Omental fat pad (tissue), 4 donors: Measurements from ENCODE around the gene CPE. TPM values are rescaled to one million over a fixed set of nuclear protein-coding genes. Genes with fewer than 3 reads are reported as not detected.

Experiments used
- ATAC-seq: fragments of 150-250 bp; one replicate; pipeline ENCODE4 v1.9.1; 2016; ENCODE audit warnings: mild to moderate bottlenecking, moderate library complexity; ENCODE audit not compliant: low FRiP score
- DNase-seq: peaks from one replicate; pipeline ENCODE4 v3.0.0-alpha.2; 2019; ENCODE audit warnings: low spot score
- total RNA-seq, 4 donors: library from RNA; depleted of rRNA; stranded (reverse); fragments of >200 nt; gene quantifications; one replicate each; pipeline ENCODE4 v1.1.0, GENCODE V29; 2016
- TF ChIP-seq, protein P1 (sequence below), 3 donors: fragments of 450-650 bp; IDR thresholded peaks; one replicate each; pipeline ENCODE4 v1.5.1; 2016 to 2017; ENCODE audit warnings: antibody characterized with exemption in 3 of 3, mild to moderate bottlenecking in 3 of 3, moderate library complexity in 2 of 3

Gene CPE
- total RNA-seq, 4 donors from 2014 or later = 102 to 224 (median 135) TPM

DNA sequence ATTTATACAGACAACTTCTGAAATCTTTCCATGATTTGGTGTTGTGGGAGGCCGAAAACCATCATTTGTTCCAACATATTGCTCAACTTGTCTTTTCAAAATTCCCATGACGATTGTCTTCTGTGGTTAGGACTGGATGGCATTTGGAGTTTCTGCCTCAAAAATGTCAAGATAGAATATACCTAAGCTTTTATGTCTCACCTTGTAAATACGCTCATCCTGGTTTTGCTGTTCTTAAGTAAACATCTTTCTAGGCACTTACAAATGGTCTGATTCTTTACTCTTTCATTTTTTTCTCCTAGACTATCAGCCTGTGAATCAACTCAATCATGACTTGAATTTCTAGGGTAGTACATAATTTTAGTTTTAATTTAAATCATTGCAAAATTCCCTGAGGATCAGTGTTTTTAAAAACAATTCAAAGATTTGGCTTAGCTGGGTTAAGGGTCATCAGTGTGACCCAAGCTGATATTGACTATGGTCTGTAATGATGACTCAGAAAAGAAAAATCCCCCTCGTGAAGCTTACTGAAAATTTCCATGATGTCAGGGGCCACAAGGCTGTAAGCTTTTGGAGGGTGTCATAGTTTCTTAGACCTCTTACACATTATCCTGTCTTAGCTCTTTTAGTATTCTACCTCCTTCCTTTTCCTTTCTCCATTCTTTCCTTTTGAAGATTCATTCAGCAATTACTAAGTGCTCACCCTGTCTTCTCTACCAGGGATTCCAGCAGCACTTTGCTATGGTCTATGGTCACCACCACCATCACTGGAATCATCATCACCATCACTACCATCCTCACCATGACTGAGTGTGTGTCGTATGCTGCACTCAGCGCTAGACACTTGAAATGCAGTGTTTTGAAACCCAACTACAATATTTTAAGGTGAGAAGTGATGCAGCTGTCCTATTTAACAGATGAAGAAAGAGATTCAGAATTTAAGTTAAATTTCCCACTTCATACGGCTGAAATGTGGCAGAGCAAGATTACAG, 124.4 kb downstream of the CPE start:
- DNase-seq (no peak), ATAC-seq (peak; percentile 62)
- TF ChIP-seq, protein P1, sequence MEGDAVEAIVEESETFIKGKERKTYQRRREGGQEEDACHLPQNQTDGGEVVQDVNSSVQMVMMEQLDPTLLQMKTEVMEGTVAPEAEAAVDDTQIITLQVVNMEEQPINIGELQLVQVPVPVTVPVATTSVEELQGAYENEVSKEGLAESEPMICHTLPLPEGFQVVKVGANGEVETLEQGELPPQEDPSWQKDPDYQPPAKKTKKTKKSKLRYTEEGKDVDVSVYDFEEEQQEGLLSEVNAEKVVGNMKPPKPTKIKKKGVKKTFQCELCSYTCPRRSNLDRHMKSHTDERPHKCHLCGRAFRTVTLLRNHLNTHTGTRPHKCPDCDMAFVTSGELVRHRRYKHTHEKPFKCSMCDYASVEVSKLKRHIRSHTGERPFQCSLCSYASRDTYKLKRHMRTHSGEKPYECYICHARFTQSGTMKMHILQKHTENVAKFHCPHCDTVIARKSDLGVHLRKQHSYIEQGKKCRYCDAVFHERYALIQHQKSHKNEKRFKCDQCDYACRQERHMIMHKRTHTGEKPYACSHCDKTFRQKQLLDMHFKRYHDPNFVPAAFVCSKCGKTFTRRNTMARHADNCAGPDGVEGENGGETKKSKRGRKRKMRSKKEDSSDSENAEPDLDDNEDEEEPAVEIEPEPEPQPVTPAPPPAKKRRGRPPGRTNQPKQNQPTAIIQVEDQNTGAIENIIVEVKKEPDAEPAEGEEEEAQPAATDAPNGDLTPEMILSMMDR (IDR thresholded peaks at IDR 0.05) = no peak

DNA sequence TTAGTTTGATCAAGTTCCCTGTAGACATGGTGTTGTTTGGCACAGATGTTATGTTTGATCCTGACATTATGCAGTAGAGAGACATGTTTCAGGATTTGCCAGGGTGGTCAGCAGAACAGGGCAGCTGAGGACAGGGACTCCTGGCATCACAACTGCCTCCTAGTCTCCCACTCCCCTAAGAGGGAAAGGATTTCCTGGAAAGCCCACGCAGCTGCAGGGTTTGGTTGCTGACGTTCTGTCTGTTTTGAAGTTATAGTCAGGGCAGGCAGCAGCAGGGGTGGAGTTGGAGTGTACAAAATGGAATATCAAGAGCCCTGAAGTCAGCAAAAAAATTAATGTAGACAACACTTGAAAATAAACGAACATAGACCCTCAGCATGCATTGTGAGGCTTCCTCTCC, 125.4 kb downstream of the CPE start:
- ATAC-seq (no peak), DNase-seq (no peak)

DNA sequence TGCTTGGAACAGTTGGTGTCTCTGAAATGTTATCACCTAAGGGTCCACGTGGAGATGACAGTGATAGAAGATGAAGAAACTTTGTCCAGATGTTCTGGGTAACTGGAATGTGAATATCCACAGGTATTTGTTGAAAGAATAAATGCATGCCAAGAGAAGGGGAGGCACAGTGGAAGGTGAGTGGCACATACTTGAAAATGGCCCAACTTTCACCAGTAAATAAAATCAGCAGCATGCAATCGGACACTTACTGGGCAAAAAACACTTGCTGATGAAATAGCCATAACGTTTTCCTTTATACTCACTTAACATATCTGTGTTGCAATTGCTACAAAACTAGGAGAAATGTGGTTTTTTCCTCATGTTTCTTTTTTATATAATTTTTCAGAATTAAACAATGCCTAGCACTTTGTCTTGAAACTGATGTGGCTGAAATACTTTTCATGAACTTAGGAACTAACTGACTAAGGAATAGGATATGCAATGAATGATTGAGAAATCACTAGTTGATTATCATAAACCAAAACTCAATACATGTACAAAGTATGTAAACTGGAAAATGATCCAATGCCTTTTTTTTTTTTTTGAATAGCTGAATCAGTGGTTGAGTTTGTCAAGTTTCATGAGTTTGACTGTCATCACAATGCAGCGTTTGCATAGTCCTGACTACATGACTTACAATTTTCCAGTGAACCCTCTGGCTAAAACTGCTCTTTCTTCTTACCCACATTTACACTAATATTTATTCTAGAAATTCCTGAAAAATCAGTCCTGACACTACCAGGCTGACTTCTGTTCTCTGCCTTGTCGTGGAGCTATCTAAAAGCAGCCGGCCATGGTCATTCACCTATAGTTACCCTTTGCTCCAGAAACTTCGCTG, 127.4 kb downstream of the CPE start:
- DNase-seq = no peak
- peak; percentile 68 for ATAC-seq

More for the DNA sequence above, 125.4 kb downstream of the CPE start:
- TF ChIP-seq, protein P1 (IDR thresholded peaks at IDR 0.05) = no peak

DNA sequence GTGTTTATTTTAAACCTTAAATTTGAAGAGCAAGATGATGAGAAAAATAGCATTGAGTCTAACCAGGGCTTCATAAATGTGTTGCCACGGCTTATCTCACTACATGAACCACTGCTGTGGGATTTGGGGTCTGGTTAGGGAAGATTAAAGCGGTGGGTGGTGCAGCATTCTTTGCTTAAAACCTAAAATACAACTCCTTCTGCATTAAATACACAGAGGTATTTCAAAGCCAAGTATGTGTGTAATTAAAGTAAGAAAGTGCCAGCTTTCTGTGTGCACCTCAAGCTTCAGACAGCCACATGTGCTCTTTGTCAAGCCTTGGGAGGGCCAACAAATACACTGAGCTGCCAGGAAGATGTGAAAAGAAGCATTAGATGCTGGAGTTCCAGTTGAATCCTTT, 128.0 kb downstream of the CPE start:
- ATAC-seq (no peak), DNase-seq (no peak)
- TF ChIP-seq, protein P1 (IDR thresholded peaks at IDR 0.05) = no peak

More for the DNA sequence above, 127.4 kb downstream of the CPE start:
- TF ChIP-seq, protein P1 (IDR thresholded peaks at IDR 0.05) = no peak

DNA sequence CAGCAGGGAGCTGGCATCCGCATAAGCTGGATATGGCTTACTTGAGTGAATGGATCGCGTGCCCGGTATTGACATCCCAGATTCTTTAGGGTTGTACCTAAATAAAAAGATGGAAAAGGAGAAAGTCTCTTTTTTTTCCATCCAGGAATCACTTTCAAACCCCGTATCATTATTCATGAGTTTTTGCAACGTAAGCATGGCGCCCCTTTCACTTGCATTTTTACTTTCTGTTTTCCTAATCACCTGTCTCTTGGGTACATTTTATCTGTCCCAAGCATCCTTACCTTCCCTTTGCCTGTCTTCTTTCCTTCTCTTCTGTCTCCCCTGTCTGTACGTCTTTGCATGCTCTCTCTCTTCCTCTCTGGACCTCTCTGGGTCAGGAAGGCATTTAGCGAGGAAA, 128.6 kb downstream of the CPE start:
- no peak for ATAC-seq
- DNase-seq = no peak
- TF ChIP-seq, protein P1 (IDR thresholded peaks at IDR 0.05) = no peak

DNA sequence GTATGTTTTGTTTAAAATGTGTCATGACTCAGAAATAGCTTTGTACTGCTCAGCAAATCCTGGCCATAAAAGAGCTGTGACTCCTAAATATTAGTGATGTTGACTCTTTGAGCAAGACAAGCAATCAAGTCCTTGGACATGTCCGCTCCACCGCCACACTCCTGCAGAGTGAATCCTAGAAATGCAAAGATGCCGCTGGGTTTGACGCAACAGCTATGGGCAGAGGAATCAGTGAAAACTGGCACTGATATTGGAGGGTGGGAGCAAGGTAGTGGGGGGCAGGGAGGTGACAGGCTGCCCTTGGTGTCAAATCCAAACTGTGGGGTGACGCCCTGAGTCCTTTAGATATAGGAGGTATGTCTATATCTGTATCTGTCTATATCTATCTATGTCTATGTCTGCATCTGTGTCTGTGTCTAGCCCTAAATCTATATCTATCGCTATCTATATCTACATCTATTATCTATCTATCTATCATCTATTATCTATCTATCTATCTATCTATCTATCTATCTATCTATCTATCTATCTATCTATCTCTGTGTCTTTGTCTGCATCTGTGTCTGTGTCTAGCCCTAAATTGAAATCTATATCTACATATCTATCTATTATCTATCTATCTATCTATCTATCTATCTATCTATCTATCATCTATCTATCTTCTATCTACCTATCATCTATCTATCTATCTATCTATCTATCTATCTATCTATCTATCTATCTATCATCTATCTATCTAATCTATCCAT, 129.7 kb downstream of the CPE start:
- TF ChIP-seq, protein P1 (IDR thresholded peaks at IDR 0.05) = no peak
- no peak for ATAC-seq

More for the DNA sequence above, 129.7 kb downstream of the CPE start:
- DNase-seq = no peak
